ENCODE results near the gene SCAF4. TPM values are rescaled to one million over a fixed set of nuclear protein-coding genes. Genes with fewer than 3 reads are reported as not detected.
A peak's percentile ranks its signal among the peaks of the same experiment; 100 is the strongest.

Gene SCAF4
- polyA plus RNA-seq, 1 of the 3 experiments (the other 2 are of a cell fraction) = 8.5 TPM

DNA sequence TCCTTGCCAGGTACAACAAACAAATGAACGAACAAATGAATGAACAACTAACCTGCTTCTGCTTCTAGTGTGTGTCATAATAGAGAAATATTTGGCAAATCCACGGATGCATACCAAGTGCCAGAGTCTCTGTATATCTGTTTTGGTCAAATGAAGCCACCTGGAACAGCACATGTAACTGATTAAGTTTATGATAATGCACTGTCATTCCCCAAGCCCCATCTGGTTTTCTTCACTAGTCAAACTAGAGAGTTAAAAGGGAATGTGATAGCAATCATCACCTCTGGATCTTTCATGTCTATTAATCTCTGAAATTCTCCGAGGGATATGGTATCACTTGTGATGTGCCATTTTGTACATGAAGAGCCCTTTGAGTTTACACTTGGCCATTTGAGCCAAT is 21.0 kb upstream of the SCAF4 start (continued):
- TF ChIP-seq, protein P1, sequence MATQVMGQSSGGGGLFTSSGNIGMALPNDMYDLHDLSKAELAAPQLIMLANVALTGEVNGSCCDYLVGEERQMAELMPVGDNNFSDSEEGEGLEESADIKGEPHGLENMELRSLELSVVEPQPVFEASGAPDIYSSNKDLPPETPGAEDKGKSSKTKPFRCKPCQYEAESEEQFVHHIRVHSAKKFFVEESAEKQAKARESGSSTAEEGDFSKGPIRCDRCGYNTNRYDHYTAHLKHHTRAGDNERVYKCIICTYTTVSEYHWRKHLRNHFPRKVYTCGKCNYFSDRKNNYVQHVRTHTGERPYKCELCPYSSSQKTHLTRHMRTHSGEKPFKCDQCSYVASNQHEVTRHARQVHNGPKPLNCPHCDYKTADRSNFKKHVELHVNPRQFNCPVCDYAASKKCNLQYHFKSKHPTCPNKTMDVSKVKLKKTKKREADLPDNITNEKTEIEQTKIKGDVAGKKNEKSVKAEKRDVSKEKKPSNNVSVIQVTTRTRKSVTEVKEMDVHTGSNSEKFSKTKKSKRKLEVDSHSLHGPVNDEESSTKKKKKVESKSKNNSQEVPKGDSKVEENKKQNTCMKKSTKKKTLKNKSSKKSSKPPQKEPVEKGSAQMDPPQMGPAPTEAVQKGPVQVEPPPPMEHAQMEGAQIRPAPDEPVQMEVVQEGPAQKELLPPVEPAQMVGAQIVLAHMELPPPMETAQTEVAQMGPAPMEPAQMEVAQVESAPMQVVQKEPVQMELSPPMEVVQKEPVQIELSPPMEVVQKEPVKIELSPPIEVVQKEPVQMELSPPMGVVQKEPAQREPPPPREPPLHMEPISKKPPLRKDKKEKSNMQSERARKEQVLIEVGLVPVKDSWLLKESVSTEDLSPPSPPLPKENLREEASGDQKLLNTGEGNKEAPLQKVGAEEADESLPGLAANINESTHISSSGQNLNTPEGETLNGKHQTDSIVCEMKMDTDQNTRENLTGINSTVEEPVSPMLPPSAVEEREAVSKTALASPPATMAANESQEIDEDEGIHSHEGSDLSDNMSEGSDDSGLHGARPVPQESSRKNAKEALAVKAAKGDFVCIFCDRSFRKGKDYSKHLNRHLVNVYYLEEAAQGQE (IDR thresholded peaks at IDR 0.05; ENCODE audit: low read depth, low read length) = no peak
- TF ChIP-seq TCF12 (IDR thresholded peaks at IDR 0.05) (peak; percentile 94), EZH2phosphoT487 (IDR thresholded peaks at IDR 0.05; ENCODE audit: borderline replicate concordance, low read depth) (no peak), POLR2AphosphoS5 (IDR thresholded peaks at IDR 0.05; ENCODE audit: low read depth, low read length) (peak; percentile 66; the same call in 1 of the 2 replicates), GATA2 (CRISPR knock-in tag; IDR thresholded peaks at IDR 0.05) (peak; percentile 83), MXI1 (IDR thresholded peaks at IDR 0.05; ENCODE audit: low read depth, low read length) (no peak), RAD21 (IDR thresholded peaks at IDR 0.05; ENCODE audit: low read length) (no peak), YY1 (IDR thresholded peaks at IDR 0.05; ENCODE audit: low read depth) (no peak), FOSL2 (IDR thresholded peaks at IDR 0.05; ENCODE audit: borderline replicate concordance, low read depth) (no peak), SIN3A (IDR thresholded peaks at IDR 0.05; ENCODE audit: borderline replicate concordance, low read depth, low read length) (no peak), NRF1 (IDR thresholded peaks at IDR 0.05; ENCODE audit: low read depth, low read length) (no peak), CHD2 (IDR thresholded peaks at IDR 0.05; ENCODE audit: low read length, partially characterized antibody) (peak; percentile 63), SMC3 (IDR thresholded peaks at IDR 0.05; ENCODE audit: low read depth, low read length) (no peak), CTCF (IDR thresholded peaks at IDR 0.05) (no peak), ELF1 (IDR thresholded peaks at IDR 0.05) (no peak), FOXM1 (IDR thresholded peaks at IDR 0.05; ENCODE audit: low read depth) (no peak), RXRA (IDR thresholded peaks at IDR 0.05; ENCODE audit: borderline replicate concordance, low read depth) (no peak), RCOR1 (IDR thresholded peaks at IDR 0.05; ENCODE audit: low read length) (peak; percentile 97)
- TF ChIP-seq, protein P2, sequence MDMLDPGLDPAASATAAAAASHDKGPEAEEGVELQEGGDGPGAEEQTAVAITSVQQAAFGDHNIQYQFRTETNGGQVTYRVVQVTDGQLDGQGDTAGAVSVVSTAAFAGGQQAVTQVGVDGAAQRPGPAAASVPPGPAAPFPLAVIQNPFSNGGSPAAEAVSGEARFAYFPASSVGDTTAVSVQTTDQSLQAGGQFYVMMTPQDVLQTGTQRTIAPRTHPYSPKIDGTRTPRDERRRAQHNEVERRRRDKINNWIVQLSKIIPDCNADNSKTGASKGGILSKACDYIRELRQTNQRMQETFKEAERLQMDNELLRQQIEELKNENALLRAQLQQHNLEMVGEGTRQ (IDR thresholded peaks at IDR 0.05; ENCODE audit: borderline replicate concordance, low read depth, low read length) = no peak
- TF ChIP-seq, protein P3, sequence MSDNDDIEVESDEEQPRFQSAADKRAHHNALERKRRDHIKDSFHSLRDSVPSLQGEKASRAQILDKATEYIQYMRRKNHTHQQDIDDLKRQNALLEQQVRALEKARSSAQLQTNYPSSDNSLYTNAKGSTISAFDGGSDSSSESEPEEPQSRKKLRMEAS (IDR thresholded peaks at IDR 0.05; ENCODE audit: low read depth) = no peak
- TF ChIP-seq, protein P4, sequence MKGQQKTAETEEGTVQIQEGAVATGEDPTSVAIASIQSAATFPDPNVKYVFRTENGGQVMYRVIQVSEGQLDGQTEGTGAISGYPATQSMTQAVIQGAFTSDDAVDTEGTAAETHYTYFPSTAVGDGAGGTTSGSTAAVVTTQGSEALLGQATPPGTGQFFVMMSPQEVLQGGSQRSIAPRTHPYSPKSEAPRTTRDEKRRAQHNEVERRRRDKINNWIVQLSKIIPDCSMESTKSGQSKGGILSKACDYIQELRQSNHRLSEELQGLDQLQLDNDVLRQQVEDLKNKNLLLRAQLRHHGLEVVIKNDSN (IDR thresholded peaks at IDR 0.05; ENCODE audit: borderline replicate concordance, low read depth) = no peak

Data from SK-N-SH (cell line).